GM21360 (cell line): ENCODE measurements around the gene NTM.

Source experiments
- ATAC-seq: cut with Tn5 transposase; IDR thresholded peaks from one replicate; pipeline ENCODE4 v1.9.1; 2021; ENCODE audit warnings: mild to moderate bottlenecking, moderate library complexity; ENCODE audit not compliant: unreplicated experiment

NTM gene

GRCh38 chr11:132078264-132079076, 708.1 kb downstream of the NTM start:
- no peak for ATAC-seq

DNA sequence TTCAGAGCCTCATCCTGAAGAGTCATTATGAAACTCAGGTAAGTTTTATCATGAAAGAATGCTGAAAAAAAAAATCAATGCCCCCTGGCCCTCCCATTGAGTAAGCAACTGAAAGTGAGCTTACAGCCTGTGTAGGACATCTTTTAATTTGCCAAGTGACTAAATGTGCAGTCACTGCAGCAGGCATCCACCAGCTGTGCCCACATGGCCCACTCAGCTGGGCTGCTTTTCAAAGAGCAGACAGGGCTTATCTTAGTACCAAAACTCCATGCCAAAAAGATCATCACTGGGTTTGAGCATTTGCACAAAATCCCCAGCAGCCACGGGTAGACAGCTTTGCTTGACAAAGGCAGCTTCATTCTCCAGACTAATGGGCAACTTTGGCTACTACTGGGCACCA, 709.7 kb downstream of the NTM start:
- ATAC-seq, result no peak

DNA sequence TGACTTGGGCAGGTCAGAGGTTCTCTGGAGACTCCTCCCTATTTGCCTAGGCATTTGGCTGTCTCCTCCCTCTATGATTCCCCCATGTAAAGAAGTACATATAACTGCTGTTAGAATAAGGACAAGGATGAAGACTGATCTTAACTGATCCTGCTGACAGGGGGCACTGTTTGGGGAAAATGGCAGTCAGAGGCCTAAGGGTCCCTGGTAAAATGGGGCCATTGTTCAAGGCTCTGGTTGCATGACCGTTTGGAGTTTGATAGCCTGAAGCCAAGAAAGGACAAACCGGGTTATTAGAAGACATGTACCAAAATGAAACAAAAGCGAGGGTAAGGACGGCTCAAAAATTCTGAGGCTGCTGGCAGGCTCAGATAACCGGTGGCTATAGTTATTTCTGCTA, 712.2 kb downstream of the NTM start:
- ATAC-seq, result no peak

- no peak for ATAC-seq
Observed at GRCh38 chr11:132084433-132084832, 714.0 kb downstream of the NTM start.

GRCh38 chr11:132087148-132087547, 716.7 kb downstream of the NTM start:
- ATAC-seq, result no peak

DNA sequence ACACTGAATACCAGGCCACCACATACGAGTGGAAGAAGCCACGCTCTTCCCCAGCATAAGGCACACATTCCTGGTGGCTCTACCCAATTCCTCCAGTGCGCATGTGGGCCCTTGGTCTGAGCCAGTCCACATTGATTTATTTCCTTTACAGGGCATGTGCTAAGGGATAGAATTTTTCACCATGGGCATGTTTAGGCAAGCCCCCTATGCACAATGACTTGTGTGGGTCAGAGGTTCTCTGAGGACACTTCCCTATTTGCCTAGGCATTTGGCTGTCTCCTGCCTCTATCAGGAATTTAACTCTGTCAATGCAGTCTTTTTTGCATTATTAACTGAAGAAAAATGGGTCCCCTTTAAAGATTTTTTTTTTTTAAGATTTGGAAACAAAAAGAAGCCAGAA, 718.1 kb downstream of the NTM start:
- ATAC-seq, result no peak

DNA sequence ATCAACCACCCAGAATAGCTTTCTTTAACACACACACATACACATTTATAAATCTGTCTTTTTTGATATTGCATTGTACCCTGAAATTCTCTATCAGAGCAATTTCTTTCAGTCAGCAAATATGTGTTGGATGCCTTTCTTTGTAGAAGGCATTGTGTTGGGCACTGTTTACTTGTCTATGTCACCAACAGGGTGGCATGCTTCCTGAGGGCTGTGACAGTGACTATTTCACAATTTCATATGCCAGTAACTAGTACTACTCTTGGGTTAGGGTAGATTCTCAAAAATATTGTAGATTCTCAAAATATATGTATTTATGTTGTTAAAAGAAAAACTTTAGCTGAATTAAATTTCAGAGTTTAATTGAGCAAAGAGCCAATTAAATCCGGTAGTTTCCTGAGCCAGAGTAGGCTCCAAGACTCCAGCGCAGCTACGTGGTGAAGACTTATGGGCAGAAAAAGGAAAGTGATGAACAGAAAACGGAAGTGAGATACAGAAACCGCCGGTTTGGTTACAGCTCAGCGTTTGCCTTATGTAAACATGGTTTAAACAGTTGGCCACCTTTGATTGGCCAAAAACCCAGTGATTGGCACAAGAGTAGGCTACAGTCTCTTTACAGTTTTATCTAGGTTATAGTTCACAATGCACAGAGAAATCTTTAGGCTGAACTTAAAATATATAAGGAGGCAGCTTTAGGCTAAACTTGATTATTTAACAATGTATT, 723.3 kb downstream of the NTM start:
- ATAC-seq, result no peak

DNA sequence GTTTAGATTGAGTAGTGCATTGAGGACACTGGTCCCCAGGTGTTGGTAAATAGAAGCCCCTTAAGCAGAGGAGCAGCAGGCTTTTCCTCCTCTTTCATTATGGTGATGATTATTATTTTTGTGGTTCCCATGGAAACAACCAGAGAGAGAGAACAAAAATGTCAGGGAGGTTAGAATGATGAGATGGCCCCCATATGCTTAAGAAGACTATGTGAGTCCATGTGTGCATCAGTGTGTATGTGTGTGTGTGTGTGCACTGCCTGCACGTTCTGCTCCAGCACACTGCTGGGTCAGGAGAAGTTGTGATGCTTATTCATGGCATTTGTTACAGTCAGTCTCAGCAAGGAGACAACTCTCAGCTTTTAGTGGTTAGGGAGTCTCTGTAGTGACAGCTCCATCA, 724.2 kb downstream of the NTM start:
- no peak for ATAC-seq

DNA sequence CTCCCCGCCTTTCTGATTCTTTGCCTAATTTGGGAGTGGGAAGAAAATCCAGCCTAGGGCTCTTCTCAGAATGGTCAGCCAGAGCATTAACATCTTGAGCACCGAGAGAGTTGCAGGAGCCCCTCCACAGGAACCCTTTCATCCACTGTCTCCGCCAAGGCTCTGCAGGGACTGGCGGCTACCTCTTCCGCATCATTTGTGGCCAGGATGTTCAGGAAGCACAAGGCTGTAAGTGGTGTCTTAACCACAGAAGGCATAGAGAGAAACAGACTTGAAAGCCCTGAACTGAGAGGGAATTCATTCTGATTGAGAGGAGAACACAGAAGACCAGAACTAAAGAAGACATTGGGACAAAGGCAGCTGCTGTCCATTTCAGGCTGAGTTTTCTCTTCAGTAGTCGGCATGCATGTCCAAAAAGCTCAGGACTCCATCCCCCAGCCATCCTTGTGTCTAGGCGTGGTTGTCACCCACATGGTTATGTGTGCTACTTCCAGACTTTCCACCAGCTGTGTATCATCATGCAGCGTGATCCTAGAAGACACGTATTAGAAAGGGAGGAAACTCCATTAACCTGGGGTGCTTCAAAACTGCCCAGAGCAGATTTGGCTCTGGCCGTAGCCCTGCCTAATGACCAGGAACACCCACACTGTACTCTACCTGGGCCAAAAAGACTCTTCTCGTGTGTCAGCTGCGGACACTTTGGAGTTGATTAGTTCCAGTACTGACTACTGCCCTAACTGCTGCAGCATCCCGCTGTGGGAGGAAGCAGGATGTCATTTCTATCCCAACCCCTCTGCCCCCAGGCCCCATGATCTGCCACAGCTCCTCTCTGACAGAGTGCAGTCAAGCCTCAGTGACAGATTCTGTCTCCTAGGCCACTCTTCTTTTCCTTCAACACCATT, 725.1 kb downstream of the NTM start:
- ATAC-seq, result no peak

DNA sequence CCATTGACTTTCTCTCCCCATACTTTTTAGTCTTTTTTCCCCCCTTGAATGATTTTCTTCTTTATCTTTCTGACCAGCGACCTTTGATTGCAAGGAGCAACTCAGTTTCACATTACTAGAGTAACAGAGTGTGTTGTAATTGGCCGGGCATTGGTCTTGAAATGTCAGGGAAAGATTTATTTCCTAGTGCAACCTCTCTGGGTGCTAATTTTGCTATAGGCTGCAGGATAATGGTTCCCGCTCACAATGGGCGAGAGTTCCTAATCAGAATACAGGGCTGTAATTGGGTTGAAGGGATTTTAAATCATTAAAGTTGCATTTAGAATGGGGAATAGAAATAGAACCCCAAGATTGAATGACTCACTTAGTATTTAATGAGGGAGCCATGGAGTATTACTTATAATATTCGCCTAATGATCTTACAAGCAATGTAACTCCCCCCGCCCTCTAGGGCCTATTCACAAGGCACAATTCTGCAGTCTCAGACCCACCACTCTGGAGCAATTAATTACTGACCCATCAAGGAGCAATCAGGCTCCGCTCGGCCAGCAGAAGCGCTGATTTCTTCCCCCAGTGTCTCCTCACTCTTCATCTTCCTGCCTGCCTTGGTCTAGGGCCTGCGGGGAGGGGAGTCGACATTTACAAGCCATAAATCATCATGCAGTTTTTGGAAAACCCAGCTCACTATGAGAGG, 725.9 kb downstream of the NTM start:
- ATAC-seq, result no peak

DNA sequence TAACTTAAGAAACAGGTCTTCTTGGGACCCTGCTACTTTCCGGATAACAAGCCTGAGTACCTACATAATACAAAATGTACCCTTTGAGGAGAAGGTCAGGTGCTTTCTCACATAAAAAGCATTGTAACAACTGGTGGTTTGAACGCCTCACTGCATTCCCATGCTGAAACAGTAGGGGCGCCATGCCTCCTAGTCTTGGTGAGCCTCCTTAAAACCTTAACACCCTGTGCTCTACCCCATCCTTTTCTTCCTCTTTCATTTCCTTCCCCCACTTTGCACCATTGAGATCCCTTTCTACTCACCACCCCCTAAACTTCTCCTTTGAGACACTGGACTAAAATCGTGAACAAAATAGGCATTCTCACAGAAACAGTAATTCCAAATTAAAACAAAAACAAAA, 729.3 kb downstream of the NTM start:
- ATAC-seq, result peak; percentile 91

DNA sequence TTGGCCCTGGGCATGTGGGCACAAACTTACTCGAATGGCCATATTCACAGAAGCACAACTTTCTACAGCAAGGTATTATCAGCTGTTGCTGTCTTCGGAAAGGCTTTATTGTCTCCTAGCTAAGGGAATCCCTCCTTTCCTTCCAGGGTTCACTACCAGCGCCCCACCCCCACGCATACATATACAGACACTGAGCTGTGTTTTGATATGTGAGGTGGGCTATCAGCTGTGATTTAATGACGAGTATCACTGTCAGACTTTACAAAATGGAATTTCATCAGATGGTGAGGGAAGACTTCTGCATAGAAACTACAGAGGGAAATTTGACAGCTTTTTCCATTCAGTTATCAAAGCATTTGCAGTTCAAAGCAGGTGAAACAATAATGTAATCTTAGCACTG, 730.2 kb downstream of the NTM start:
- ATAC-seq, result no peak

DNA sequence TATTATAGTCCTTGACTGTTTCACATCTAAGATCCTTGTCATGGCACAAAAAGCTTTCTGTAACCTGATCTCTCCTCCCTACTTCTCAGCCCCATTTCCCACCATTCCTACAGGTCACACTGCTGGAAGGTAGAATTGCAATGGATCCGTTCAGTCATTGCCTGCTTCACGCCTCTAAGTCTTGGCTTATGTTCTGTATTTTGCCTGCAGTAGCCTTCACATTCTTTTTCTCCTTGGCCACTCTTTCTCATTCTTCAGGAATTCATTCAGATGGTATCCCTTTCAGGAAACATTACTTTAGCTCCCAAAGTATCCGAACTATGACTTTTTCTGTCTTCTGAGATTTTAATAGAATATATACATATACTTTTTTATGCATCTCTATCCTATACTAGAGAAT, 731.5 kb downstream of the NTM start:
- no peak for ATAC-seq

DNA sequence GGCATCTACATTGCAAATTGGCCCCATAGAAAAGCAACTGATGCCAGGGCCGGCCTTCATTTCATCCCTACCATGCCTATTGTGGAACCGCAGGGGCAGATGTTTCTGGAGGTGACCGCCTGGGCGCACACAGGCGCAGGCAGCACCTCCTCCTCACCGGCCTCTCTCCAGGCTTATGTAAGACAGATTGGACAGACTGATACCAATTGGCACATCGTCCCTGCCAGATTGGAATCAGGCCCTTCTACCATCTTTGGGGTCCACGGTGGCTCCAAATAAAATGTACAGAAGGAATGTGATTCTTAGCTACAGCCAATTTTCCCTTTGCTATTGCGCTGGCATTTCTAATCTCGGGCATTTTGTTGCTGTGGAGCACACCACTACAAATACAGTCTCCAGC, 732.6 kb downstream of the NTM start:
- ATAC-seq, result no peak

- no peak for ATAC-seq
Observed at GRCh38 chr11:132106096-132106982, 735.9 kb downstream of the NTM start.

GRCh38 chr11:132111316-132111715, 740.9 kb downstream of the NTM start:
- ATAC-seq, result no peak

DNA sequence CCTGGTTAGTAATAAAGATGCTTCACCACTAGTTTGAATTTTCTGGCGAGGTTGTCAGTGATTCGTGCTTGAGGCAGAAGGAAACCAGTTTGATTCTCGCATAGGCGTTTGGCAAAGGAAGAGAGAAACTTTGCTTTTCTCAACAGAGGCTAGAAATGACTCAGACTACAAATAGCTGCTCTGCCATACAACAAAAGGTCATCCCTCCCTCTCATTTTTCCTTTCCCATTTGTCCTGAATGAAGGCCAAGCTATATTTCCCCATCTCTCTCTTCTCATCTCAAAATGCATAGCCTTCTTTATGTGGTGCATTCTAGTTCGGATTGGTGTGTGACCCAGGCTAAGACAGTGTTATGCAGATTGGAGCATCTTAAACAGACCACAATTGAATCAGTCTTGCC, 741.4 kb downstream of the NTM start:
- ATAC-seq, result no peak

GRCh38 chr11:132112846-132113245, 742.4 kb downstream of the NTM start:
- ATAC-seq, result no peak

DNA sequence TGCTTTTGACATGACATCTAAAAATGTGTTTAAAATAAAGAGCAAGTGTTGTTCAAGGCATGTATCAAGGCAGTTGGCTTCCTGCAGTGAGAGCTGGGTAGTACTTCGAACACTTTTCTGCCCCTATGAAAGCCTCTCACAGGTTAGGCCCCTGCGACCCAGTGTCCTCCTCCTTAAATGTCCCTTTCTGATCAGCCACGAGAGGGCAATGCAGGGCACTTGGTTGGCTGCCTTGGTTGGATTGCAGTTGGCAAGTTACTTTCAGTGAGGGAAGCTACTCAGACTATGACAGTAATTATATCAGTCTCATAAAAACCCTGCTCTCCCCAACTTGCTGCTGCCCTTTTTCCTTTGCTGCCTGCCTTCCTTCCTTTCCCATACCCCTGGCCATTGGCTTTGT, 743.8 kb downstream of the NTM start:
- ATAC-seq, result no peak

GRCh38 chr11:132114743-132115142, 744.3 kb downstream of the NTM start:
- ATAC-seq, result no peak
